Muscle layer of colon (tissue), 2 donors: Measurements from ENCODE around the gene ITPA.
"Not testable (repeated sequence)": the region's sequence is repeated elsewhere in the genome, so short reads cannot be mapped to it uniquely, and the experiment has no call there.

Experiments used
- H3K27ac ChIP-seq: one replicate; pipeline ENCODE4 v1.7.0; 2013; ENCODE audit warnings: low read depth, mild to moderate bottlenecking, low read length, moderate library complexity
- H3K27me3 ChIP-seq, 2 donors: one replicate each; pipeline ENCODE4 v1.7.0; 2013; ENCODE audit warnings: low read length in 2 of 2, mild to moderate bottlenecking in 2 of 2; ENCODE audit not compliant: insufficient read depth in 2 of 2, control insufficient read depth in 1 of 2
- H3K36me3 ChIP-seq: one replicate; pipeline ENCODE4 v1.7.0; 2013; ENCODE audit warnings: mild to moderate bottlenecking, low read length; ENCODE audit not compliant: insufficient read depth
- H3K4me1 ChIP-seq: one replicate; pipeline ENCODE4 v1.7.0; 2013; ENCODE audit warnings: mild to moderate bottlenecking, low read length; ENCODE audit not compliant: insufficient read depth
- H3K4me3 ChIP-seq, 2 donors: one replicate each; pipeline ENCODE4 v1.7.0; 2013; ENCODE audit warnings: low read length in 2 of 2, low read depth in 1 of 2, mild to moderate bottlenecking in 1 of 2, moderate library complexity in 1 of 2
- H3K9ac ChIP-seq: one replicate; pipeline ENCODE4 v1.7.0; 2013; ENCODE audit warnings: low read length
- H3K9me3 ChIP-seq: one replicate; pipeline ENCODE4 v1.7.0; 2013; ENCODE audit warnings: mild to moderate bottlenecking, low read length
- donor health status: abdominal sarcoma.
- donor health status: Adenocarcinoma of cecum.

The ITPA gene

DNA sequence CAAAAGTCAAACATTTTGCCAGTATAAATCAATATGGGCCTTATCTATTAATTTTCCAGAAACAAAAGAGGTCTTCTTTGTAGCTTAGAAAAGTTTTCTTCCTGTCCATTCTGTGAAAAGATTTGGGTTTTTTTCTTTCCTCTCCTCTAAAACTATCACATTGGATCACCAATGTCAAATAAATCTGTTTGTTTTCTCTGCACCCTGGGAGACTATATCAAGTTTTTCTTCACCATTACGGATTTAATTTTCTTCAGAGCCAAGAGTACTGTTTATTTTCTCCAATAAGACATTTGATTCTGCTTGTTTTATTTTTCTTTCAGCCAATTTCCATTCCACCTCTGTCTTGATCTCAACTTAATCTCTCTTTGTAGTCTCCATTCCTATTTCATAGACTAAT lies 34.0 kb upstream of the ITPA start:
- no peak overlapping the region for H3K4me3 ChIP-seq
- no peak overlapping the region for H3K9ac ChIP-seq
- H3K27ac ChIP-seq: no peak overlapping the region

DNA sequence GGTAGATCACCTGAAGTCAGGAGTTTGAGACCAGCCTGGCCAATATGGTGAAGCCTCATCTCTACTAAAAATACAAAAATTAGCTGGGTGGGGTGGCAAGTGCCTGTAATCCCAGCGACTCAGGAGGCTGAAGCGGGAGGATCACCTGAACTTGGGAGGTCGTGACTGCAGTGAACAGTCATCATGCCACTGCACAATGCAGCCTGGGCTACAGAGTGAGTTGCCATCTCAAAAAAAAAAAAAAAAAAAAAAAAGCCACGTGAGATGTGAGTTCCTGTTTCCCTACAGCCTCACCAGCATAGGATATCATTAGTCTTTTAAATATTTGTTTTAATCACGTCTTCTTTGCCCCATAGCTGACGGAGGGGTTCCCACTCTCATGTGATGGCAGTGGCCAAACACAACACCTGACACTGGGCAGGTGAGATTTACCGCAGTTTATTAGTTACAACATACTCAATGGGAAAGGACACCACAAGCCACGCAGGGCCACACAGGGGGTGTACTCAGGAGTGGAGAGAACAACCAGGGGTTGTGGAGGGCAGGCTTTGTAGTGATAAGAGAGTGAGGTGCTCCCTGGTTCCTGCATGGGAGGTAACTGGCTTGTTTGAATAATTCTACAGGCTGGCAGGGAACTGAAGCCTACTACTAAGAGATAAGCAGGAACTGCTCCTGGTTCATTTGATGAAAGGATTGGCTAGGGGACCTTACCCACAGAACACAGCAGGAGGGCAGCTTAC lies 31.4 kb upstream of the ITPA start:
- Histone ChIP-seq H3K27me3 (no peaks in the 10 kb centered on the region), H3K9ac (no peak overlapping the region), H3K4me1 (no peaks in the 10 kb centered on the region), H3K9me3 (no peaks in the 10 kb centered on the region), H3K4me3 (no peak overlapping the region), H3K36me3 (no peaks in the 10 kb centered on the region), H3K27ac (no peak overlapping the region)

More for the DNA sequence above, 34.0 kb upstream of the ITPA start:
- H3K27me3 ChIP-seq: no peaks in the 10 kb centered on the region
- no peaks in the 10 kb centered on the region for H3K36me3 ChIP-seq
- H3K4me1 ChIP-seq: peaks cover 5% of the 10 kb centered on the region
- no peaks in the 10 kb centered on the region for H3K9me3 ChIP-seq

DNA sequence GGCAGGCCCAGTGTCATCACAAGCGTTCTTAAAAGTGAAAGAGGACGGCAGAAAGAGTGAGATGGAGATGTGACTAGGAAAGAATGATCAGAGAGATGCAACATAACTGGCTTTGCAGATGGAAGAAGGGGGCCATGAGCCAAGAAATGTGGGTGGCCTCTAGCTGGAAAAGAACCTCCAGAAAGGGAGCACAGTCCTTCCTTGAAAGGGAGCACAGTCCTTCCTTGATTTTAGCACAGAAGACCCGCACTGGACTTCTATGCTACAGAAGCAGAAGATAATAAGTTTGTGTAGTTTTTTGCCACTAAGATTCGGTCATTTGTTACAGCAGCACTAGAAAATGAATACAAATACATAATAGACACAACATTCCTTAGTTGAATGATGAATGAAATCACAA lies 29.0 kb upstream of the ITPA start:
- Histone ChIP-seq H3K27ac (no peak overlapping the region), H3K36me3 (no peaks in the 10 kb centered on the region)

DNA sequence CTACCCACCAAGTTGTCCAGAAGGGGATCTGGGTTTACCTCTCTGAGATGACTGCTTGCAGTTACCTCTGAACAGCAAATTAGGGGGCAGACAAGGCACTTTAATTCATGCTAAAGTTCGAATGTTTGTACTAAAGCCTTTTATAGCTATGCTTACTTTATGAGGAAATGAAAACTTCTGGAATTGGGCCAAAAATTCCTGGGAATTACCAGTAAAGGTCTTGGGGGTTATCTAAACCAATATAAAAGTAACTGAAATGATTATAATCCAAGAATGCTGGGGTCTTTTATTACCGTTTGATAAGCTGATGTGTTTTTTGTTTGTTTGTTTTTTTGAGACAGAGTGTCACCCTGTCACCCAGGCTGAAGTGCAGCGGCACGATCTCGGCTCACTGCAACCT lies 28.0 kb upstream of the ITPA start:
- no peak overlapping the region for H3K27ac ChIP-seq

More for the DNA sequence above, 29.0 kb upstream of the ITPA start:
- Histone ChIP-seq H3K4me3 (no peak overlapping the region), H3K9ac (no peak overlapping the region), H3K27me3 (no peaks in the 10 kb centered on the region), H3K9me3 (no peaks in the 10 kb centered on the region), H3K4me1 (no peaks in the 10 kb centered on the region)

GRCh38 chr20:3182429-3182828 lies 26.9 kb upstream of the ITPA start:
- H3K9me3 ChIP-seq, H3K36me3 ChIP-seq, H3K9ac ChIP-seq, H3K27ac ChIP-seq, H3K4me3 ChIP-seq, H3K4me1 ChIP-seq, H3K27me3 ChIP-seq: not testable (repeated sequence)

More for the DNA sequence above, 28.0 kb upstream of the ITPA start:
- Histone ChIP-seq H3K36me3 (no peaks in the 10 kb centered on the region), H3K4me1 (no peaks in the 10 kb centered on the region), H3K9ac (no peak overlapping the region), H3K4me3 (no peak overlapping the region), H3K27me3 (no peaks in the 10 kb centered on the region), H3K9me3 (no peaks in the 10 kb centered on the region)

GRCh38 chr20:3183896-3184612 lies 25.2 kb upstream of the ITPA start:
- no peak overlapping the region for H3K27ac ChIP-seq

GRCh38 chr20:3187861-3188260 lies 21.4 kb upstream of the ITPA start:
- not testable (repeated sequence) for H3K9ac ChIP-seq, H3K4me1 ChIP-seq, H3K4me3 ChIP-seq, H3K9me3 ChIP-seq, H3K27ac ChIP-seq, H3K27me3 ChIP-seq
- H3K36me3 ChIP-seq: peaks cover 31% of the 10 kb centered on the region

More at GRCh38 chr20:3183896-3184612, 25.2 kb upstream of the ITPA start:
- Histone ChIP-seq H3K27me3 (no peaks in the 10 kb centered on the region), H3K9ac (no peak overlapping the region), H3K9me3 (no peaks in the 10 kb centered on the region), H3K4me3 (no peak overlapping the region), H3K4me1 (no peaks in the 10 kb centered on the region), H3K36me3 (no peaks in the 10 kb centered on the region)

DNA sequence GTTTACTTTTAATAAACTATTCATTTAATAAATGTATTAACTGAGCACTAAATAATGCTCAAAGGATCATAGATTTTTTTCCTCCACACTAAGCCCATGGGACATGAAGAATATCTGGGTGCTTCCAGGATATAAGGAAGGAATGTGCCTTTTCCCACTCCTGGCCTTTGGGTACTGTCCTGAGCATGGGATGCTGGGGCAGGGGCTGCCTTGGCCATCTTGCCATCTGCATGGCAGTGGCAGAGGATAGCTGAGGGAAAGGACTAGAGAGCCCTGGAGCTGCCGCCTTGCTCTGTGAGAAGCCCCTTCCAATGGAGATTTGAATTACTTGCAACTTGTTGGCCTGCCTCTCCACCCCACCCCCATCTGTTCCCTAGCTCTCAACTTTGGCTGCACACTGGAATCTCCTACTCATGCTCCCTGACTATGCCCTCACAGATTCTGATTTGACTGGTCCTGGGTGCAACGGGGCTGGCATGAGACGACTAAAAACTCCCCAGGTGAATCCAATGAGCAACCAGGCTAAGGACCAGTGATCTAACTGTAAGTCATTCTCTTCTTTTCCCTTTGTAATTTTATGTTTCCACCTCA lies 20.4 kb upstream of the ITPA start:
- Histone ChIP-seq H3K4me3 (no peak overlapping the region), H3K27me3 (no peaks in the 10 kb centered on the region), H3K9me3 (no peaks in the 10 kb centered on the region), H3K27ac (no peak overlapping the region), H3K9ac (no peak overlapping the region), H3K36me3 (peaks cover 37% of the 10 kb centered on the region), H3K4me1 (no peaks in the 10 kb centered on the region)

- H3K9me3 ChIP-seq: no peaks in the 10 kb centered on the region
- H3K4me1 ChIP-seq: no peaks in the 10 kb centered on the region
- H3K9ac ChIP-seq: no peak overlapping the region
- H3K27me3 ChIP-seq: no peaks in the 10 kb centered on the region
- H3K36me3 ChIP-seq: peaks cover 45% of the 10 kb centered on the region
- H3K27ac ChIP-seq: no peak overlapping the region
- no peak overlapping the region for H3K4me3 ChIP-seq
These were observed 19.7 kb upstream of the ITPA start for GRCh38 chr20:3189561-3190131.

DNA sequence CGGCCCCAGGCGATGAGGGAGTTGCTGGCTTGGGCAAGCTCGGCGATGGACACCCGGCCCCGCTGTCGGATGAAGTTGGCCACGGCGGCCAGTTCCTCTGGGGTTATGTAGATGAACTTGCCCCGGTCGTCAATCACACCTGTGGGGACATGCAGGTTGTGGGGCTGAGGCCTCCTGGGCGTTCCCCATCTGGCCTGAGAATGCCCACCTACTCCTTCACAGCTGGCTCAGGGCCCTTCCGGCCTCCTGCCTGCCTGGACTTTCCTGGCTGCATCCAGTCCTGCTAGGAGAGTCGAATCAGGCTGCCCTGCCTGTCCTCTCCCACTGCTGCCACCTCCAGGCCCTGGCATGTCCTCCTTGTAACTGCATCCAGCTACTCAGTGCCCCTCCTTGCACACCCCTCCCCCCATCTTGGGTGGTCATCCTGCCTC lies 18.6 kb upstream of the ITPA start:
- Histone ChIP-seq H3K27me3 (no peaks in the 10 kb centered on the region), H3K9ac (no peak overlapping the region), H3K27ac (no peak overlapping the region), H3K4me3 (no peak overlapping the region), H3K36me3 (peaks cover 55% of the 10 kb centered on the region), H3K9me3 (no peaks in the 10 kb centered on the region), H3K4me1 (no peaks in the 10 kb centered on the region)

DNA sequence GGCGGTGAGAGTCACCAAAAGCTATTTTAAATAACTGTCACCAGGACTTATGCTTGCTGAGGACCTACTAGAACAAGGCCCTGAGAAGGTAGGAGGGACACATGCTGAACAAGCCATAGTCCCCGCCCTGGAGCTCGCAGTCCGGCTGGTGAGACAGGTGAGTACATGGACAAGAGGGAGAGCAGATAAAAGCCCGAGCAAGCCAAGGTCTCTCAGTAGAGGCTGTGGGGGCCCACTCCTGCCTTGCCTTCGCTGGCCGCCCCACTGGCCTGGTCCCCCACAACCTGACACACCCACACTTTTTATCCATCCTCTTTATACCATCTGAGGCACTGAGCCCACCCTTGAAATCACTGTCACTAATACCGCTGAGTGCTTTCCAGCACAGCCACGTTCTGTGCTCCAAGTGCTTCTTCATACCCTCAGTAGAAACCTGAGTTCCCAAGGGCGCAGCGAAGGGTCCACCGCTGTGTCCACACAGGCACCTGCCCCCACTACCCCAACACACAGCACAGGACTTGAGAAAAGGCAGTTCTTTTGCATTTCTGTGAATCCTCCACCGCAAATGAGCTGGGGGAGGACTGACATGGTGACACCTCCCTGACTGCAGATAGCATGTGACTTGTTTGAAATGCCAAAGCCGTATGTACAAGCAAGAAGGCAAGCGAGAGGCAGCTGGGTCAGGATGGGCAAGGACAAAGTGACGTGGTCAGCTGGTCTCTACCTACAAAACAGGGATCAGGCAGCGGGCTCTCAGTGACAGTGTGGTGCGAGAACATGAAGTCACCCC lies 16.9 kb upstream of the ITPA start:
- Histone ChIP-seq H3K9ac (no peak overlapping the region), H3K4me1 (no peaks in the 10 kb centered on the region), H3K27me3 (no peaks in the 10 kb centered on the region), H3K4me3 (no peak overlapping the region), H3K9me3 (no peaks in the 10 kb centered on the region), H3K36me3 (peaks cover 64% of the 10 kb centered on the region), H3K27ac (no peak overlapping the region)
